ENCODE measurements around the gene TAS2R31.

TAS2R31 gene

DNA sequence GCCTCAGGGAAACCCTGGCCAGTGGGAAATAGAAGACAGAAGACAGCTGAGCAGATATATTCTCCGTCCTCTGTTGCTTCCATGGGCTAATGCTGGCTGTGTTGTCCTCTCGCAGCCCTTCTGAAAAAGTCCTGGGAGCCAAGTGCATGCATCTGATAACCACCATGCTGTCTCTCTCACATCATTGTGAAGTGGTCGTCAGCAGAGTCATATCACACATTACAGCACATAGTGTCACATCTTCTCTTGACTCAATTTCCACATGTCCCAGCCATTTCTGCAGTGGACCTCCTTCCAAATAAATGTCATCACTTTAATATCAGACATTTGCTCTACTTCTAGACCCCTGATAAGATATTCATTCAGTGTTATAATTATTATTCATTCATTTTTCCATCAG, 36.9 kb downstream of the TAS2R31 start:
- DNase-seq: no peak

DNA sequence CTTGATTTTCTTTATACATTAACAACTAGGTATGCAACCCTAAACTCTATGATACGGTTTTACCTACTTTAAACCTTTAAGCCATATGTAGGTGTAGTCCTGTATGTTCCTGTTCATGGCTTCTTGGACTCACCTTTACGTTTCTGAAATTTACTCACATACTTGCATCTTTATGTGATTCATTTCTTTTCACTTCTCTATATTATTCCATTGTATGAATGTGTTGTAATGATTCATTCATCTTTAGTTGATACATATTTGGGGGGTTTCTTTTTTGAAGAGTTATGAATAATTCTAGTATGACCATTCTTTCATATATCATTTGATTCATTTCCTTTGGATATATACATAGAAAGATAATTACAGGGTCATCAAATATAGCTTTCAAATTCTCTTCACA, 42.1 kb downstream of the TAS2R31 start:
- no peak for DNase-seq

DNA sequence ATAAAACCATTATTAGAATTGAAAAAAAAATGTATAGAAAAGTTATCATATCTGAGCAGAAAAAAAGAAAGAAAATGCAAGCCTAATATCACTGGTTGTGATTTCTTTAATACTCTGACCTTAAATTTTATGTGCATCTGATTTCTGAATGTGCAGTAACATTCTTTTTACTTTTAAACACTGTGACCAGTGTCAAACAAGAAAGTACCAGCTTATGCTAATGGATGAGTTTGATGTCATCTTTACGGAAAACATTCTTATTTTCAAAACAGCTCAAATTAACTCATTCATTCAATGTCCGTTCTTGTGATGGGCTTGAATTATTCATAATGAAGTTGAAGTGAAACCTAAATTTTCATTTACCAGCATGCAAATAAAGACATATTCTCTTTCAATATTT, 44.4 kb downstream of the TAS2R31 start, which contains the start of gene TAS2R50:
Gene TAS2R50, minus strand, starts transcription at position 101 of the 400 bp plus-strand sequence. Its CDS starts 52 bp downstream, at position 49.
- DNase-seq: no peak

DNA sequence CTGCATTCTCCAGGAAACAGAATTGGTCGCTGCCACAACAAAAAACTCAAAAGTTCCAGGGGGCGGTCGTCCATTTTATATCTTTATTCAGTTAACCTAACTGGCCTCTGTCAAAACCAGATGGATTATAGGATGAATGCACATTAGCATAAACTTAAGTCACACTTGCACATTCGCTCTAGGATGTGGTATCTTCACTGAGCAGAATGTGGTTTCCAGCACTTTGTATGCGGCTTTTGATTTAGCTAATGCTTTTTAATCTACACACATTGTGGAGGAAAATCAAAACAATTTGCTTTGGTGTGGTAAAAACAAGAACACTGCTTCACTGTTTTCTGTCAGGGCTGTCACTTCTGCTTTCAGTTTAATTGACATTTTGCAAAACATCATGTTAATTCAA, 49.0 kb downstream of the TAS2R31 start:
- no peak for DNase-seq

Measured in amniotic stem cell (primary cell).